Osteocyte (in vitro differentiated cells): ENCODE measurements around the gene CTIF. TPM values are rescaled to one million over a fixed set of nuclear protein-coding genes. Genes with fewer than 3 reads are reported as not detected.

ENCODE experiments used
- DNase-seq: peaks from one replicate; pipeline ENCODE4 v3.0.0; 2021; ENCODE audit warnings: mixed read lengths; ENCODE audit not compliant: unreplicated experiment; ENCODE audit errors: extremely low spot score
- H3K27ac Mint-ChIP-seq: one replicate; pipeline ENCODE4 v1.8.0; 2021; ENCODE audit warnings: mild to moderate bottlenecking, mixed read lengths; ENCODE audit not compliant: unreplicated experiment
- H3K27me3 Mint-ChIP-seq: one replicate; pipeline ENCODE4 v1.8.0; 2021; ENCODE audit warnings: mixed read lengths; ENCODE audit not compliant: unreplicated experiment
- H3K36me3 Mint-ChIP-seq: one replicate; pipeline ENCODE4 v1.8.0; 2021; ENCODE audit warnings: mixed read lengths; ENCODE audit not compliant: unreplicated experiment
- H3K4me1 Mint-ChIP-seq: one replicate; pipeline ENCODE4 v1.8.0; 2021; ENCODE audit warnings: mixed read lengths; ENCODE audit not compliant: unreplicated experiment
- H3K4me3 Mint-ChIP-seq: one replicate; pipeline ENCODE4 v1.8.0; 2021; ENCODE audit warnings: mild to moderate bottlenecking, moderate library complexity, mixed read lengths; ENCODE audit not compliant: unreplicated experiment
- H3K9me3 Mint-ChIP-seq: one replicate; pipeline ENCODE4 v1.8.0; 2021; ENCODE audit warnings: mixed read lengths; ENCODE audit not compliant: unreplicated experiment
- total RNA-seq: library from RNA; stranded (reverse); gene quantifications from 2 replicates; pipeline ENCODE4 v1.2.1, GENCODE V29; 2021
- TF ChIP-seq, protein P1 (sequence below): fragments of 200-600 bp; sonication (generic); IDR thresholded peaks from 2 replicates; pipeline ENCODE4 v1.5.0; 2021; ENCODE audit warnings: antibody characterized with exemption, mild to moderate bottlenecking, moderate library complexity

Gene CTIF
- total RNA-seq, 1 donor from 2014 or later: 172 TPM

DNA sequence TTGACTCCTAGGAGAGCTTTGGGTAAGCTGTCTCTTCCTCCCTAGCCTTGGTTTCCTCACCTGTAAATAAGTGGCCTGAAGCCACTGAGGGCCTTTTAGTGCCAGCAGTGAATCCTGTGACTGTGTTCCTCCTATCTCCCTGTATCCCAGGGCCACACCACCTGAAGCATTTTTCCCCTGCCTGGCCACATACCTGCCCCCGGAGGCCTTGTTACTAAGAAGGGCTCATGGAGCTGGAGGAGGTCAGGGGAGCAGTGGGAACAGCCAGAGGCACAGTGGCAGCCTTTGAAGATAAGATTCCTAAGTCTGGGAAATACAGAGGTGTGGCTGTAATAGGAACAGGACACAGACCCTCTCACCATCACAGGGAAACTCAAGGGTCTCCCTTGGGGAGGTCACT is 249.5 kb downstream of the CTIF start:
- peak overlapping the region; percentile 87 for H3K27ac Mint-ChIP-seq
- H3K4me1 Mint-ChIP-seq: peaks cover 59% of the 10 kb centered on the region
- H3K36me3 Mint-ChIP-seq: peaks cover 29% of the 10 kb centered on the region

DNA sequence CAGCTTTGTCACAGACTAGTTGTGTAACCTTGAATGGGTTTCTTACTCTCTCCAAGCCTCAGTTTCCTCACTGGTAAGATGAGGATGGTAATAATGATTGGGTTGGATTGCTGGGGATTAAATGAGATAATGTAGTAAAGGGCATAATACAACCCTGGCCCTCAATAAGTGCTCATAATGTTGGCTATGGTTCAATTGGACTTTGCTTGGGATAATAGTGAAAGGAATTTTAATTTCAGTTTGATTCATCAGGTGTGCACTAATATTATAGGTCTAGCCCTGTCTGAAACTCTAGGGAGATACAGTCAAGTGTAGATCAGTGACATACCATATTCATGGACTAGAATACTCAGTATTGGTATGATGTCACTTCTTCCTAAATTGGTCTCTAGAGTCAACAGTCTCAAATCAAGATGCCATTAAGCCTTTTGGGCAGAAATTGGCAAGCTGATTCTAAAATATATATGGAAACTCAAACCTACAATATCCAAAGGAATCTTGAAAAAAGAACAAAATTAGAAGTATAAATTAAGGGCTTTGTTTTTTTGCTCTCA is 250.5 kb downstream of the CTIF start:
- DNase-seq: no peak
- no peak overlapping the region for H3K4me3 Mint-ChIP-seq
- TF ChIP-seq, protein P1, sequence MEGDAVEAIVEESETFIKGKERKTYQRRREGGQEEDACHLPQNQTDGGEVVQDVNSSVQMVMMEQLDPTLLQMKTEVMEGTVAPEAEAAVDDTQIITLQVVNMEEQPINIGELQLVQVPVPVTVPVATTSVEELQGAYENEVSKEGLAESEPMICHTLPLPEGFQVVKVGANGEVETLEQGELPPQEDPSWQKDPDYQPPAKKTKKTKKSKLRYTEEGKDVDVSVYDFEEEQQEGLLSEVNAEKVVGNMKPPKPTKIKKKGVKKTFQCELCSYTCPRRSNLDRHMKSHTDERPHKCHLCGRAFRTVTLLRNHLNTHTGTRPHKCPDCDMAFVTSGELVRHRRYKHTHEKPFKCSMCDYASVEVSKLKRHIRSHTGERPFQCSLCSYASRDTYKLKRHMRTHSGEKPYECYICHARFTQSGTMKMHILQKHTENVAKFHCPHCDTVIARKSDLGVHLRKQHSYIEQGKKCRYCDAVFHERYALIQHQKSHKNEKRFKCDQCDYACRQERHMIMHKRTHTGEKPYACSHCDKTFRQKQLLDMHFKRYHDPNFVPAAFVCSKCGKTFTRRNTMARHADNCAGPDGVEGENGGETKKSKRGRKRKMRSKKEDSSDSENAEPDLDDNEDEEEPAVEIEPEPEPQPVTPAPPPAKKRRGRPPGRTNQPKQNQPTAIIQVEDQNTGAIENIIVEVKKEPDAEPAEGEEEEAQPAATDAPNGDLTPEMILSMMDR: no peak
- peak overlapping the region; percentile 88 for H3K27ac Mint-ChIP-seq
- H3K4me1 Mint-ChIP-seq: peaks cover 59% of the 10 kb centered on the region
- no peaks in the 10 kb centered on the region for H3K9me3 Mint-ChIP-seq
- H3K36me3 Mint-ChIP-seq: peaks cover 31% of the 10 kb centered on the region
- no peaks in the 10 kb centered on the region for H3K27me3 Mint-ChIP-seq

More for the DNA sequence above, 249.5 kb downstream of the CTIF start:
- H3K9me3 Mint-ChIP-seq: no peaks in the 10 kb centered on the region
- TF ChIP-seq, protein P1: no peak
- no peaks in the 10 kb centered on the region for H3K27me3 Mint-ChIP-seq
- DNase-seq: no peak
- H3K4me3 Mint-ChIP-seq: no peak overlapping the region

DNA sequence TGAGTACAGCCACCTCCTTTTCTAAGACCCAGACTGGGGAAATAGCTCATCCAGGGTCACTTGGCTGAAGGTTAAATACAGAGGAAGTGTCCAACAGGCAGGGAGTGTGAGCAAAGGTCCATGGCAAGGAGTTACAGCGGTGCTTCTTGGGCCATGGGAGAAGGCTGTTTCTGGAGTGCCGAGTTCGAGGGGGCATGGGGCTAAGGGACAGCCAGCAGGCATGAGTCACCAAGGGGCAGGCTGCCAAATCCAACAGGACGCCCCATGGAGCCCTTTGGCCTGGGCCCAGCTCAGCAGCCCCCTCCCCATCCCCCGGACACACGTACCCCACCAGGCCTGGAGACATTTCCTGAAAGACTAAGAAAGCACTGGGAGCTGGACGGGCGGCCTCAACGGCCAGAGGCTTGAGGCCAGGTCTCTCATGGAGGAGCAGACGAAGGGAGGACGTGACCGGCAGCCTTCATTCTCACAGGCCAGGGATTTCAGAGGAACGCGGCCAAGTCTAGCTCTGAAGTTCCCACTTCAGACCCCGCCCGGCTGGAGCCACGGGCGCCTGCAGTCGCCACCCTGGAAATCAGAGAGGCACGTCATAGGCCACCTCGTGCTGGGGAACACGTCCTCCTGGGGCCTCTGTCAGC is 251.5 kb downstream of the CTIF start:
- Mint-ChIP-seq H3K4me3 (no peak overlapping the region), H3K9me3 (no peaks in the 10 kb centered on the region), H3K4me1 (peaks cover 60% of the 10 kb centered on the region), H3K27ac (peak overlapping the region; percentile 88), H3K27me3 (no peaks in the 10 kb centered on the region), H3K36me3 (peaks cover 28% of the 10 kb centered on the region)
- TF ChIP-seq, protein P1: no peak
- peak; percentile 92 for DNase-seq

DNA sequence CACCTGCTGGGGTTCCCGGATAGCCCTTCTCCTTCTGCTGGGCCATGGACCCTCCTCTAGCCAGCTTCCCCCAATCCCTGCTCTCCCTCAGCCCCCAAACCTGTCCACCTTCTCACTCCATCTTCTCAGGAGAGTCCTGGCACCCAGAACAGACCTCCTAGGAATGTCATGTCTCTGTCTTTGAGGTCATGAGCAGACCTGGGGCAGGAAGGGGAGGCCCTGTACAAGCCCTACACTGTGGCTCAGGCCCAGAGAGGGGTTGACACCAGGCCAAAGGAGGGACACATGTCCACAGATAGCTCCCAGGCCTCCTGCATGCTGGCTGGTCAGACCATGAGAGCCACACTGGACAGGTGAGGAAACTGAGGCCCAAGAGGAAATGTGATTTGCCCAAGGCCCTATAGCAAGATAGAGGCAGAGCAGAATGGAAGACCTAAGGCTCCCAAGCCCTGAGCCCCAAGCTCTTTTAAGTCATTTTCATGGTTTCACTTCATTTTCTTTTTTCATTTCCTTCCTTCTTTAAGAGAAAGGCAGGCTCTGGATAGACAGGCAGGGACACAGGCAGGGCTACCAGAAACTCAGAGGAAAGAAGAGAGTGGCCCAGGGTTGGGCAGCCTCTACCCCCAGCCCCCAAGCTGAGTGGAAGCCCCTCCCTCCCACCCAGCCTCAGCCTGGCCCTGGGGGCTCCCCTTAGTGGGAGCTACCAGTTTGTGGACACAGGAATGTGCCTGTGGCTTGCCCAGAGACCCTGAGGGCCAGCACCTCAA is 252.2 kb downstream of the CTIF start:
- TF ChIP-seq, protein P1: no peak
- Mint-ChIP-seq H3K9me3 (no peaks in the 10 kb centered on the region), H3K4me3 (no peak overlapping the region), H3K4me1 (peaks cover 60% of the 10 kb centered on the region), H3K27ac (peak overlapping the region; percentile 88), H3K36me3 (peaks cover 31% of the 10 kb centered on the region), H3K27me3 (no peaks in the 10 kb centered on the region)
- no peak for DNase-seq

DNA sequence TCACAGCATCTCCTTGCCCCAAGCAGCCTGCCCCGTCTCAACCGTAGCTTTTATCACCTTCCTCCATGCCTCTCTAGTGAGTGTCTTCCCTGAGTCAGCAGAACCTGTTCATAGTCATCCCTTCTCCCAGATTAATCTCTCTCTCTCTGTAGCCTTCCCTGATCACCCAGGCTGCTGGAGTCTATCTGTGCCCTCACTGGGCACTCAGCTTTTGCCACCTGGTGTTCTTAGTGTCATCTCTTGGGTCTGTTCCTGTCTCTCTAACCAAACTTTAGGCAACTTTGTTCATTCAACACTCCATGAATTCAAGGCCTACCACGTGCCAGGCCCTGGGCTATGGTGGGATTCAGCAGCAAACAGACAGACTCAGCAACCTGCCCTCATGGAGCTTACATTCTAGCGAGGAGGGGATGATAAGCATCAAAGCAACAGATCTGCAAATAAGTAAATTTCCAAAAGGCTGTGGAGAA is 252.8 kb downstream of the CTIF start:
- Mint-ChIP-seq H3K9me3 (no peaks in the 10 kb centered on the region), H3K4me1 (peaks cover 55% of the 10 kb centered on the region), H3K27me3 (no peaks in the 10 kb centered on the region), H3K27ac (peak overlapping the region; percentile 53), H3K36me3 (peaks cover 32% of the 10 kb centered on the region), H3K4me3 (no peak overlapping the region)
- DNase-seq: no peak
- TF ChIP-seq, protein P1: no peak
